ENCODE data around the gene ABCA7. TPM values are rescaled to one million over a fixed set of nuclear protein-coding genes. Genes with fewer than 3 reads are reported as not detected.

Gene ABCA7
- total RNA-seq, 1 donor from 2014 or later: 4.8 TPM

- no peak for DNase-seq
Measured at GRCh38 chr19:1057176-1057855, 17.4 kb downstream of the ABCA7 start.

GRCh38 chr19:1058112-1058511, 18.2 kb downstream of the ABCA7 start:
- no peak for DNase-seq

GRCh38 chr19:1060689-1061088, 20.8 kb downstream of the ABCA7 start:
- no peak for DNase-seq

- DNase-seq: no peak
Measured at GRCh38 chr19:1061987-1062386, 22.1 kb downstream of the ABCA7 start.

- DNase-seq: no peak
Measured at GRCh38 chr19:1062387-1063029, 22.6 kb downstream of the ABCA7 start.

- no peak for DNase-seq
Measured at GRCh38 chr19:1063030-1063908, 23.4 kb downstream of the ABCA7 start.

GRCh38 chr19:1063909-1064660, 24.2 kb downstream of the ABCA7 start:
- DNase-seq: no peak

- peak; percentile 15 for DNase-seq
Measured at GRCh38 chr19:1064661-1065605, 25.0 kb downstream of the ABCA7 start.

GRCh38 chr19:1065606-1066109, 25.8 kb downstream of the ABCA7 start:
- DNase-seq: no peak

GRCh38 chr19:1066251-1066747, 26.4 kb downstream of the ABCA7 start:
- no peak for DNase-seq

GRCh38 chr19:1066748-1067340, 26.9 kb downstream of the ABCA7 start, which contains the start of gene ARHGAP45:
TSS of gene ARHGAP45 (plus strand) at chr19:1067167. CDS start at chr19:1067406, 239 bp downstream.
- DNase-seq: no peak

GRCh38 chr19:1067341-1067957, 27.5 kb downstream of the ABCA7 start:
- DNase-seq: no peak

GRCh38 chr19:1068009-1069001, 28.4 kb downstream of the ABCA7 start:
- DNase-seq: no peak

- no peak for DNase-seq
Measured at GRCh38 chr19:1069009-1069779, 29.3 kb downstream of the ABCA7 start.

GRCh38 chr19:1070576-1070930, 30.6 kb downstream of the ABCA7 start:
- no peak for DNase-seq

GRCh38 chr19:1070931-1071791, 31.3 kb downstream of the ABCA7 start:
- no peak for DNase-seq
